Measurements from ENCODE around the gene OR12D2. TPM values are rescaled to one million over a fixed set of nuclear protein-coding genes. Genes with fewer than 3 reads are reported as not detected.
"Not testable (repeated sequence)": the region's sequence is repeated elsewhere in the genome, so short reads cannot be mapped to it uniquely, and the experiment has no call there.

The OR12D2 gene
- not detected in 2 replicates for total RNA-seq (2014; rRNA removed; shearing (Covaris generic); ENCODE audit: low replicate concordance)

- Histone ChIP-seq H3K4me3 (no peak within 1 kb of the TSS), H3K27me3 (no peaks in the 10 kb centered on the region), H3K9me3 (no peaks in the 10 kb centered on the region), H3K36me3 (no peaks in the 10 kb centered on the region)
- DNase-seq, result no peak
Measured at GRCh38 chr6:29395331-29395730, at the start of gene OR12D2. OR12D2 (plus strand) TSS chr6:29395631; CDS start chr6:29396700, 1,069 bp downstream.

- not testable (repeated sequence) for H3K36me3 ChIP-seq, H3K4me3 ChIP-seq, H3K27me3 ChIP-seq
Measured at GRCh38 chr6:29349348-29349747, 46.1 kb upstream of the OR12D2 start.

GRCh38 chr6:29354980-29355379, 40.5 kb upstream of the OR12D2 start:
- DNase-seq, result no peak
- H3K4me3 ChIP-seq, result no peak overlapping the region

More at GRCh38 chr6:29349348-29349747, 46.1 kb upstream of the OR12D2 start:
- H3K9me3 ChIP-seq, DNase-seq: not testable (repeated sequence)

GRCh38 chr6:29355603-29356002, 39.8 kb upstream of the OR12D2 start:
- no peaks in the 10 kb centered on the region for H3K9me3 ChIP-seq
- no peaks in the 10 kb centered on the region for H3K36me3 ChIP-seq
- no peak for DNase-seq
- no peaks in the 10 kb centered on the region for H3K27me3 ChIP-seq
- H3K4me3 ChIP-seq, result no peak overlapping the region

More at GRCh38 chr6:29354980-29355379, 40.5 kb upstream of the OR12D2 start:
- H3K27me3 ChIP-seq, result no peaks in the 10 kb centered on the region
- no peaks in the 10 kb centered on the region for H3K9me3 ChIP-seq
- H3K36me3 ChIP-seq, result no peaks in the 10 kb centered on the region

- Histone ChIP-seq H3K4me3 (no peak within 1 kb of the TSS), H3K9me3 (no peaks in the 10 kb centered on the region), H3K27me3 (no peaks in the 10 kb centered on the region), H3K36me3 (no peaks in the 10 kb centered on the region)
- no peak for DNase-seq
Measured at GRCh38 chr6:29368765-29369164, 26.7 kb upstream of the OR12D2 start, which contains the start of gene OR5V1. OR5V1 (minus strand) TSS chr6:29368865; CDS start chr6:29356195, 12,670 bp downstream.

GRCh38 chr6:29375191-29375590, 20.2 kb upstream of the OR12D2 start, which contains the start of gene OR12D3:
OR12D3 (minus strand) TSS chr6:29375291; CDS start chr6:29375287, 4 bp downstream.
- DNase-seq, result no peak
- Histone ChIP-seq H3K27me3 (no peaks in the 10 kb centered on the region), H3K4me3 (no peak within 1 kb of the TSS), H3K9me3 (no peaks in the 10 kb centered on the region), H3K36me3 (no peaks in the 10 kb centered on the region)

GRCh38 chr6:29376003-29376402, 19.4 kb upstream of the OR12D2 start:
- Histone ChIP-seq H3K9me3 (no peaks in the 10 kb centered on the region), H3K27me3 (no peaks in the 10 kb centered on the region), H3K36me3 (no peaks in the 10 kb centered on the region), H3K4me3 (no peak overlapping the region)
- no peak for DNase-seq

GRCh38 chr6:29388533-29388932, 6.9 kb upstream of the OR12D2 start:
- no peak for DNase-seq
- no peaks in the 10 kb centered on the region for H3K36me3 ChIP-seq
- H3K9me3 ChIP-seq, result no peaks in the 10 kb centered on the region
- no peak overlapping the region for H3K4me3 ChIP-seq
- H3K27me3 ChIP-seq, result no peaks in the 10 kb centered on the region; the same call in 1 of the 2 replicates

GRCh38 chr6:29399525-29399924, 4.1 kb downstream of the OR12D2 start:
- H3K27me3 ChIP-seq, result no peaks in the 10 kb centered on the region
- H3K4me3 ChIP-seq, result no peak overlapping the region
- no peak for DNase-seq
- H3K36me3 ChIP-seq, result no peaks in the 10 kb centered on the region
- H3K9me3 ChIP-seq, result no peaks in the 10 kb centered on the region

- no peak overlapping the region for H3K4me3 ChIP-seq
- no peaks in the 10 kb centered on the region for H3K36me3 ChIP-seq
- no peaks in the 10 kb centered on the region for H3K27me3 ChIP-seq
- no peaks in the 10 kb centered on the region for H3K9me3 ChIP-seq
- DNase-seq, result no peak
Measured at GRCh38 chr6:29403801-29404200, 8.4 kb downstream of the OR12D2 start.

- Histone ChIP-seq H3K9me3 (no peaks in the 10 kb centered on the region), H3K4me3 (no peak within 1 kb of the TSS), H3K36me3 (no peaks in the 10 kb centered on the region), H3K27me3 (no peaks in the 10 kb centered on the region)
- DNase-seq, result no peak
Measured at GRCh38 chr6:29414588-29414987, 19.2 kb downstream of the OR12D2 start, which contains the start of gene OR12D1. OR12D1 (plus strand) TSS chr6:29414928.

- no peaks in the 10 kb centered on the region for H3K9me3 ChIP-seq
- no peaks in the 10 kb centered on the region for H3K27me3 ChIP-seq
- no peaks in the 10 kb centered on the region for H3K36me3 ChIP-seq
- H3K4me3 ChIP-seq, result no peak overlapping the region
- DNase-seq, result no peak
Measured at GRCh38 chr6:29419516-29419915, 24.1 kb downstream of the OR12D2 start.

GRCh38 chr6:29424168-29424567, 28.7 kb downstream of the OR12D2 start:
- H3K4me3 ChIP-seq, result no peak overlapping the region
- H3K36me3 ChIP-seq, result no peaks in the 10 kb centered on the region
- no peak for DNase-seq
- H3K9me3 ChIP-seq, result no peaks in the 10 kb centered on the region
- no peaks in the 10 kb centered on the region for H3K27me3 ChIP-seq

GRCh38 chr6:29424575-29424974, 29.1 kb downstream of the OR12D2 start:
- no peaks in the 10 kb centered on the region for H3K9me3 ChIP-seq
- no peak for DNase-seq
- H3K36me3 ChIP-seq, result no peaks in the 10 kb centered on the region
- no peak overlapping the region for H3K4me3 ChIP-seq
- no peaks in the 10 kb centered on the region for H3K27me3 ChIP-seq

- Histone ChIP-seq H3K27me3 (no peaks in the 10 kb centered on the region), H3K9me3 (no peaks in the 10 kb centered on the region), H3K4me3 (no peak overlapping the region), H3K36me3 (no peaks in the 10 kb centered on the region)
- no peak for DNase-seq
Measured at GRCh38 chr6:29425075-29425474, 29.6 kb downstream of the OR12D2 start.

- no peak for DNase-seq
- H3K27me3 ChIP-seq, result no peaks in the 10 kb centered on the region
- H3K36me3 ChIP-seq, result no peaks in the 10 kb centered on the region
- no peak overlapping the region for H3K4me3 ChIP-seq
- no peaks in the 10 kb centered on the region for H3K9me3 ChIP-seq
Measured at GRCh38 chr6:29426654-29427053, 31.2 kb downstream of the OR12D2 start.

GRCh38 chr6:29436730-29437129, 41.3 kb downstream of the OR12D2 start:
- H3K9me3 ChIP-seq, H3K27me3 ChIP-seq, H3K4me3 ChIP-seq, DNase-seq, H3K36me3 ChIP-seq: not testable (repeated sequence)

GRCh38 chr6:29439006-29439405, 43.6 kb downstream of the OR12D2 start, which contains the start of gene OR10C1:
OR10C1 (plus strand) TSS chr6:29439306; CDS start chr6:29440016, 710 bp downstream.
- Histone ChIP-seq H3K4me3 (no peak within 1 kb of the TSS), H3K9me3 (no peaks in the 10 kb centered on the region), H3K36me3 (no peaks in the 10 kb centered on the region), H3K27me3 (no peaks in the 10 kb centered on the region)
- DNase-seq, result no peak

Measured in MG63 (cell line).